GM18861 (cell line): ENCODE measurements around the gene EDEM1.

Experiments used
- ATAC-seq: cut with Tn5 transposase; IDR thresholded peaks from one replicate; pipeline ENCODE4 v1.9.1; 2021; ENCODE audit not compliant: unreplicated experiment

The EDEM1 gene

DNA sequence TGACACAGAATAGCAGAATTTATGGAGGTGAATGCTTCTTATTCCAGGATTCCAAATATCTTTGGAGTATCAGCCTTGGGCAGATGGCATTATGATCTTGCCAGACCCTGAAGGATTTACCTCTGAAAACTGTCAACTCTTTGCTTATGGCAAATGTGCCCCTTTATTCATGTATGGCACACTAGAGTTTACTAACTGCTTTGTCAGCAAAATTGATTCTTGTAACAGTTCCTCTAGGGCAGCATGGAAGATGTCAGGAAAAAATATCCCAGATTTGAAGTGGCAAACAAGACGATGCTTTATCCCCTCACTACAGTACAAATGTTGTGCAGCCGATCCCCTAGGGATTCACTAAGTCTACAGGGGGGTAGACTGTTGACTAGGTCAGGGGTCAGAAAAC is 79.7 kb downstream of the EDEM1 start:
- ATAC-seq: no peak

DNA sequence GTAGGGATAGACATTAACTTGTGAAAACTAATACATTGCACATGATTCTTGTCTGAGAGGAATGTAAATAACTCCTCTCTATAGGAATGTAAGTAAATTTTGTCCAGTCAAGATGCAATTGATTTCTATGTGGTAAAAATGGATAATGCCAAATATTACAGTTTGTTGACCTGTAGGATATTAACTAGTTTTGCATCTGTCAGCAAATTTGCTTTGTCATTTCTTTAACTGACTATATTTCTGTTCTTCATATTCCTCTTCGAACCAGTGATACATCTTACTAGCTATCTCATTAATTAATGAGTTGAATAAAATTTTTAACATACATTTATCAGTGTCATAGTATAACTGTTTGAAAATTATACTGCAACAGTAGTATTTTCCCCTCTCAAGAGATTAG is 80.4 kb downstream of the EDEM1 start:
- ATAC-seq: no peak
